GM12865 (cell line): ENCODE results near the gene SH3BGR.

Experiments used
- DNase-seq: peaks from one replicate; pipeline ENCODE4 v3.0.0; 2010; ENCODE audit warnings: low read depth
- H3K4me3 ChIP-seq: 2 replicates; pipeline ENCODE4 v1.5.1; 2011; ENCODE audit warnings: mild to moderate bottlenecking, low read depth, low read length, control low read depth
- TF ChIP-seq, protein P1 (sequence below): IDR thresholded peaks from 2 replicates; pipeline ENCODE4 v1.5.1; 2011; ENCODE audit warnings: low read length, control low read depth, low read depth, inconsistent platforms; ENCODE audit not compliant: insufficient read depth; ENCODE audit errors: missing control alignments

Gene SH3BGR

DNA sequence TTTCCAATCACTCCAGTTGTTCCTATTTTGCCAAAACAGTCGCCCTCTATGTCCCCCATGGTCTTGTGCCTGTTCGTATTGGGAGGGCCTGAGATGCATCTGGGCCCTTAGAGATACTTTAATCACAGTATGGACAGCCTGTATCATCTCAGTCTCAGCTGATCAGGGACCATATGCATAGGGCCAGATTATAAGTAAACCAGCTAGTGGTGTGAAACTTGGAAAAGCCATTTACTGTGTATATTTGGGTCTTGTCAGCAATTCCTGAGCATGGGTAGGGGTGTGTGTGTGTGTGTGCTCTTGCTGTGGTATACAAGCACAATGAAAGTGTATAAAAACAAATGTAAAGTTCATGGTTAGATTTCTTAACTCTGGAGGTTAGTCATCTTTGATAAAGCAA lies 22.8 kb downstream of the SH3BGR start:
- TF ChIP-seq, protein P1, sequence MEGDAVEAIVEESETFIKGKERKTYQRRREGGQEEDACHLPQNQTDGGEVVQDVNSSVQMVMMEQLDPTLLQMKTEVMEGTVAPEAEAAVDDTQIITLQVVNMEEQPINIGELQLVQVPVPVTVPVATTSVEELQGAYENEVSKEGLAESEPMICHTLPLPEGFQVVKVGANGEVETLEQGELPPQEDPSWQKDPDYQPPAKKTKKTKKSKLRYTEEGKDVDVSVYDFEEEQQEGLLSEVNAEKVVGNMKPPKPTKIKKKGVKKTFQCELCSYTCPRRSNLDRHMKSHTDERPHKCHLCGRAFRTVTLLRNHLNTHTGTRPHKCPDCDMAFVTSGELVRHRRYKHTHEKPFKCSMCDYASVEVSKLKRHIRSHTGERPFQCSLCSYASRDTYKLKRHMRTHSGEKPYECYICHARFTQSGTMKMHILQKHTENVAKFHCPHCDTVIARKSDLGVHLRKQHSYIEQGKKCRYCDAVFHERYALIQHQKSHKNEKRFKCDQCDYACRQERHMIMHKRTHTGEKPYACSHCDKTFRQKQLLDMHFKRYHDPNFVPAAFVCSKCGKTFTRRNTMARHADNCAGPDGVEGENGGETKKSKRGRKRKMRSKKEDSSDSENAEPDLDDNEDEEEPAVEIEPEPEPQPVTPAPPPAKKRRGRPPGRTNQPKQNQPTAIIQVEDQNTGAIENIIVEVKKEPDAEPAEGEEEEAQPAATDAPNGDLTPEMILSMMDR = no peak
- DNase-seq = no peak
- no peak overlapping the region for H3K4me3 ChIP-seq

DNA sequence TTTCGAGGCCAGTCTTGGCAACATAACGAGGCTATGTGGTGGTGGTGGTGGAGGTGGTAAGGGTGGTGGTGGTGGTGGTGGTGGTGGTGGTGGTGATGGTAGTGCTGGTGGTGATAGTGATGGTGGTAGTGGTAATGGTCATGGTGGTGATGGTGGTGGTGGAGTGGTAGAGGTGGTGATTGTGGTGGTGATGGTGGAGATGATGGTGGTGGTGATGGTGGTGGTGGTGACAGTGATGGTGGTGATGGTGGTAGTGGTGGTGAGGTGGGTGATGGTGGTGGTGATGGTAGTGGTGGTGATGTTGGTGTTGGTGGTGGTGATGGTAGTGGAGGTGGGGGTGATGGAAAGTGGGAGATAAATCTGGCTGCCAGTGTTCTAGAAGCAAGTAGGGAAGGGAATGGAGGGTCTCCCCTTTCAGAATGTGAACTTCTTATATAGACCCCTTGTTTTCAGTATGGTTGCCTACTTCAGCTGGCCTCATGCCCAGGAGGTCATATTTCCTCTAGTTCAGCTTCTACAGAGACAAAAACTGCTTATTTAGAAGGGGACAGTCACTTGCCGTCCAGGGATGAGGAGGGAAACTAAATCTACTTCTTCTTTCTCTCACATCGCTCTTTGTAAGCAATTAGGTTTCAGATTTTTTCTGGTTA lies 27.5 kb downstream of the SH3BGR start:
- no peak for DNase-seq
- TF ChIP-seq, protein P1 = no peak
- H3K4me3 ChIP-seq = no peak overlapping the region

DNA sequence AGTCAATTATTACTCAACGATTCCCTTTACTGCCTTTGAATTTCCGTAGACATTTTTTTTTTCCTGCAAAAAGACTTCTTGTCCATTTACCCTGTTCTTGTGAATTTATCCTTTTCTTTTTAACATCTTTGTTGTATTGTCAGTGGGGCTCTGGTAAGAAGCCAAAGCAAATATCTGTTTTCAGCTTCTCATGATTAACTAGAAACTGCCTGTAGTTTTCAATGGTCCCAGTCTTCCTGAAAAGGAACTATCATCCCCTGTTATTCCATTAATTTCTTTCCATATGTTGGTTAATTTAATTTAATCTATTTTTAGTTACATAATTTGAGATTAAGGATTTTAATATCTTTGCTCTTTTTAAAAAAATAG lies 28.0 kb downstream of the SH3BGR start:
- TF ChIP-seq, protein P1 = no peak
- DNase-seq = no peak
- no peak overlapping the region for H3K4me3 ChIP-seq

DNA sequence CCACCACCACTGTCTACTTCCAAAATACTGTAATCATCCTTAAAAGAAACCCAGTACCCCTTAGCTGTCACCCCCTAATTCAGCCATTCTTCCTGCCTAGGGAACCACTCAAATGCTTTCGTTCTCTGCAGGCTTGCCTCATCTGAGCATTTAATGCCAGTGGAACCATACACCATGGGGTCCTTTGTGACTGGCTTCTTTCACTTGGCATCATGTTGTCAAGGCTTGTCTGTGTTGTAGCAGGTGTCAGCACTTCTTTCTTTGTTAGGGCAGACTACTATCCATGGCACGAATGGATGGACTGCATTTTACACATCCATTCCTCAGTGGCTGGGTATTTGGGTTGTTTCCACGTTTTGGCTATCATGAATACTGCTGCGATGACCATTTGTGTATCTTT lies 28.5 kb downstream of the SH3BGR start:
- TF ChIP-seq, protein P1 = no peak
- H3K4me3 ChIP-seq = no peak overlapping the region
- DNase-seq = no peak

DNA sequence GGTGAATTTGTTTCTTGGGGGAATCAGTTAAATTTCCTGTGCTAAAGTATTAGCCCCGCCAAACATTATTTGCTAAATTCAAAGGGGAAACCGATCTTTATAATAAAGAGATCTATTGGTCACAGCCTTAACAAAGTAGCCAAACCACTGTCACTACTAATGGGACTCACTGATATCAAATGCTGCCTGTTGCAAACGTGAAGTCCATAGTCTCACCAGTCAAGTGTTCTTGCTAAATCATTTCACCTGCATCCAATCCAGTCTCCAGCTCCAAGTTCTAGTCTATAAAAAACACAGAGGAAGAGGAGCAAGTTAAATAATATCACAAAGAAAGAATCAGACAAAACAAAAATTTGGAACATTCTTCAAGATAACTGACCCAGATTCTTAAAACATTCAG lies 30.1 kb downstream of the SH3BGR start:
- H3K4me3 ChIP-seq = no peak overlapping the region
- no peak for DNase-seq
- TF ChIP-seq, protein P1 = no peak

DNA sequence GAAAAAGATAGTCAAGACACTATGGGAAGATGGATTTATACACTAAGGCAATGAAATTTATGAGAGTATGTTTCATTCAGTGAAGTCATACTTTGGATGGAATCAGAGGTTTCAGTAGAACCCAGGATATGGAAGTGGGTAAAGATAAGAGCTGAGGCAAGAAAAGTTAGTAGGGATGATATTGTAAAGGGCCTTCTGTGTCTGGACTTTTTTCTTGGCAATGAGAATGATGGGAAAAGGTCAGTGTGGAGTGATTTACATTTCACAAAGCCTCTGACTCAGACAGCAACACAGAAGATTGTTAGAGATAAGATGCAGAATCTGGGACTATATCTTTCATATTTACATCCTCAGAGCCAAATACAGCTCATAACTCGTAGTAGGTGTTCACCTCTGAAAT lies 32.1 kb downstream of the SH3BGR start:
- TF ChIP-seq, protein P1 = no peak
- H3K4me3 ChIP-seq = no peak overlapping the region
- no peak for DNase-seq

DNA sequence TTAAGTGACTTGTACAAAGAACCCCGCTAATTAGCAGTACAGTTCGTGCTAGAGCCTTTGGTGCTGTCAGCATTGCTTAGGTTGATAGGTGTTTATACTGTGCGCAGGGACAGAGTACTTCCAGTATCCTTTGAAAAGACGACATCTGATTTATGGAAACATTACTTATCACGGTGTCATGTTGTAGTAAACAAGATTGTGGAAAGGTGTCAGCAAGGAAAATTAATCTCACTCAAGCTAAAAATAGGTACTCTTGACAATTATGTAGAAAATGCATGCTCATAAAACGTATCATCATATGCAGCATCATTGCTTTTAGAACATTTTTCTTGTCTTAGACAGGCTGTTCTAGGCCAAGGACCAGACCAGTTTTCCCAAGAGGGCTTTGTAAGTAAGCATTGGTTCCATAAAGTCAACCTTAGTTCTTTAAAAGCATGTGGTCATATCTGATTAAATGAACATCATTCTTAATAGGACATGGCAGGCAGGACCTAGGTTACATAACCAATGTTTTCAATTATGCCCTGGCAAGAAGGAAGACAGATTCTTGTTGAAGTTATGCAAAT lies 33.0 kb downstream of the SH3BGR start:
- TF ChIP-seq, protein P1 = no peak

More for the DNA sequence above, 33.0 kb downstream of the SH3BGR start:
- H3K4me3 ChIP-seq = no peak overlapping the region
- DNase-seq = no peak
